Body of pancreas (tissue), 4 donors: ENCODE results near the gene DNM2.

Source experiments
- CTCF ChIP-seq, 7 experiments: fragments of 450-650 bp in 4 of 7; fragments of 200-600 bp in 3 of 7; sonication (generic) in 3 of 7; IDR thresholded peaks; one replicate each; pipeline ENCODE4 v1.5.1; 2016 to 2019; ENCODE audit warnings: antibody characterized with exemption in 7 of 7
- POLR2A ChIP-seq, 3 donors: fragments of 450-650 bp; IDR thresholded peaks; one replicate each; pipeline ENCODE4 v1.6.1; 2016; ENCODE audit warnings: antibody characterized with exemption in 3 of 3, mild to moderate bottlenecking in 2 of 3

- TF ChIP-seq POLR2A (IDR thresholded peaks at IDR 0.05) (no peak), CTCF (IDR thresholded peaks at IDR 0.05) (peak in 6 of 7 experiments; percentile 22 to 48 (median 41))
Measured at GRCh38 chr19:10855879-10856522, 138.1 kb downstream of the DNM2 start.
